Neural crest cell (in vitro differentiated cells): ENCODE measurements around the gene MVB12B. TPM values are rescaled to one million over a fixed set of nuclear protein-coding genes. Genes with fewer than 3 reads are reported as not detected.

Experiments used
- DNase-seq: peaks from one replicate; pipeline ENCODE4 v3.0.0; 2021; ENCODE audit warnings: low read depth, mixed read lengths, low spot score
- H3K27ac Mint-ChIP-seq: one replicate; pipeline ENCODE4 v1.8.0; 2021; ENCODE audit warnings: mild to moderate bottlenecking, mixed read lengths; ENCODE audit not compliant: unreplicated experiment
- H3K27me3 Mint-ChIP-seq: 2 replicates; pipeline ENCODE4 v1.8.0; 2021; ENCODE audit warnings: low read depth, mild to moderate bottlenecking, mixed read lengths
- H3K36me3 Mint-ChIP-seq: 2 replicates; pipeline ENCODE4 v1.8.0; 2021; ENCODE audit warnings: low read depth, mild to moderate bottlenecking, mixed read lengths
- H3K4me1 Mint-ChIP-seq: 2 replicates; pipeline ENCODE4 v1.8.0; 2021; ENCODE audit warnings: mixed read lengths
- H3K4me3 Mint-ChIP-seq: one replicate; pipeline ENCODE4 v1.8.0; 2021; ENCODE audit warnings: mild to moderate bottlenecking, mixed read lengths
- H3K9me3 Mint-ChIP-seq: 2 replicates; pipeline ENCODE4 v1.8.0; 2021; ENCODE audit warnings: mixed read lengths
- CTCF ChIP-seq: fragments of 200-600 bp; sonication (generic); conservative IDR thresholded peaks from 2 replicates; pipeline ENCODE4 v1.5.0; 2021; ENCODE audit warnings: antibody characterized with exemption, mild to moderate bottlenecking
- total RNA-seq: library from RNA; stranded (reverse); gene quantifications from 2 replicates; pipeline ENCODE4 v1.2.1, GENCODE V29; 2021

MVB12B gene
- total RNA-seq, 1 donor from 2014 or later: 68.1 TPM

- Mint-ChIP-seq H3K4me3 (no peak overlapping the region), H3K9me3 (no peaks in the 10 kb centered on the region), H3K27me3 (no peaks in the 10 kb centered on the region), H3K36me3 (peaks cover 7% of the 10 kb centered on the region), H3K27ac (no peak overlapping the region), H3K4me1 (peaks cover 28% of the 10 kb centered on the region)
- no peak for DNase-seq
- no peak for TF ChIP-seq CTCF
These were observed 56.9 kb downstream of the MVB12B start for GRCh38 chr9:126383406-126384046.

GRCh38 chr9:126384926-126385325 is 58.3 kb downstream of the MVB12B start:
- no peak overlapping the region for H3K4me3 Mint-ChIP-seq
- no peak for TF ChIP-seq CTCF
- H3K4me1 Mint-ChIP-seq: peaks cover 14% of the 10 kb centered on the region
- H3K27ac Mint-ChIP-seq: no peak overlapping the region
- H3K36me3 Mint-ChIP-seq: peaks cover 9% of the 10 kb centered on the region
- no peaks in the 10 kb centered on the region for H3K9me3 Mint-ChIP-seq
- DNase-seq: no peak
- H3K27me3 Mint-ChIP-seq: no peaks in the 10 kb centered on the region

GRCh38 chr9:126386088-126386487 is 59.5 kb downstream of the MVB12B start:
- no peaks in the 10 kb centered on the region for H3K9me3 Mint-ChIP-seq
- H3K4me1 Mint-ChIP-seq: peaks cover 2% of the 10 kb centered on the region
- peaks cover 10% of the 10 kb centered on the region for H3K36me3 Mint-ChIP-seq
- H3K4me3 Mint-ChIP-seq: no peak overlapping the region
- peak; percentile 49 for TF ChIP-seq CTCF
- no peak for DNase-seq
- H3K27ac Mint-ChIP-seq: peak overlapping the region; percentile 82
- no peaks in the 10 kb centered on the region for H3K27me3 Mint-ChIP-seq

- Mint-ChIP-seq H3K4me1 (no peaks in the 10 kb centered on the region), H3K36me3 (peaks cover 10% of the 10 kb centered on the region), H3K27me3 (no peaks in the 10 kb centered on the region), H3K4me3 (no peak overlapping the region), H3K27ac (no peak overlapping the region), H3K9me3 (no peaks in the 10 kb centered on the region)
- TF ChIP-seq CTCF: no peak
- DNase-seq: no peak
These were observed 60.1 kb downstream of the MVB12B start for GRCh38 chr9:126386776-126387175.

- DNase-seq: no peak
- Mint-ChIP-seq H3K4me1 (no peaks in the 10 kb centered on the region), H3K36me3 (peaks cover 11% of the 10 kb centered on the region), H3K27ac (no peak overlapping the region), H3K4me3 (no peak overlapping the region), H3K9me3 (no peaks in the 10 kb centered on the region), H3K27me3 (no peaks in the 10 kb centered on the region)
- no peak for TF ChIP-seq CTCF
These were observed 62.5 kb downstream of the MVB12B start for GRCh38 chr9:126388964-126389708.
